Ureter (tissue), 1 donor: Measurements from ENCODE around the gene RAB5A. TPM values are rescaled to one million over a fixed set of nuclear protein-coding genes. Genes with fewer than 3 reads are reported as not detected.
"Not testable (repeated sequence)": the region's sequence is repeated elsewhere in the genome, so short reads cannot be mapped to it uniquely, and the experiment has no call there.

Experiments
- DNase-seq: peaks from one replicate; pipeline ENCODE4 v3.0.0-alpha.2; 2020; ENCODE audit warnings: low spot score
- total RNA-seq: library from RNA; stranded (reverse); gene quantifications from one replicate; pipeline ENCODE4 v1.2.4, GENCODE V29; 2023
- donor health status: DM: yes; HTN: yes; CAD: no.

Gene RAB5A
- total RNA-seq, 1 donor from 2014 or later, result 75.6 TPM

DNA sequence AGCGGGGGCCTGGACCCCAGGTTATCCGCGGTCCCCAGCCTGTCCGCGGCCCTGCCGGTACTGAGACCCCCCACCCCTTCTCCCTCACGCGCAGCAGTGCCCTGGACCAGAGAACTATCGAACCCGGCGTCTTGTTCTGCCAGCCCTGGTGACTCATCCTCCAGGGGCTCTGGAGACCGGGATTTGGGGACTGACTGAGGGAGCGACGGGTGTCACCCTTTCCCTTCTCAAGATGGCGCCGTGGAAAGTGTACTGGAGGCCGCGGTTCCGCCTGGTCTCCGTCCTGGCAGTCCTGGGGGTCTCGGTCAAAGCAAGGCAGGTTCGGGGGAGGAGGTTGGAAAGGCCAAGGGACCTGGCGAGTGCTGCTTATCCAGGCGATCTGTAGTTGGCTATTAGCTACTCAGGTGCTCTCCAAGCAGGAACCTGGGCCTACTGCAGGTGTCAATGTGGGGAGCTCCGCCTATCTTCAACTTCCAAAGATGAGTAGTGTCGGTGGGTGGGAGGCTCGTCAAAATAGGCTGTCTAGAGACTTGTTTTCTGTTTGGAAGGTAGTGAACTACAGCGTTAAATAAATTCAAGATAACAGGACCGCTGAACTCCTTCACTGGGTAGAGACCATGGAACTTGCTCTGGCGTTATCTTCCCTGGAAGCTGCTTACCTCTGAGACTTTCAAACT is 790 bp downstream of the RAB5A start:
- DNase-seq, result peak; percentile 59

DNA sequence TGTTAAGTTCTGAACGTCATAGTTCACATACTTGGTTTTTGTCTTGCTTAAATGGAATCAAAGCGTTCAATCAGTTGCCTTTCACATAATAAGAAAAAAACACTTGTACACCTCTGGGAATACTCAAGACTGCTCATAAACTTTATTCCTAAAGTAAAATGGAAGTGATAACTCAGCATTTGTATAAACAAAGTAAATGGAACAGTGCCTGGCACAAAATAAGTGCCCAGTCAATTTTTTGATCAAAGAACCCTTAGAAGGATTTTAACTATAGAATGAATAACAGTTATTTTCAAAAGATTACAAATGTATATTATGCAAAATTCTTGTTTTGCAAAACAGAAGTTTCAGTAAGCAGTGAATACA is 1.3 kb downstream of the RAB5A start:
- no peak for DNase-seq

GRCh38 chr3:19950316-19950715 is 3.4 kb downstream of the RAB5A start:
- DNase-seq, result no peak

DNA sequence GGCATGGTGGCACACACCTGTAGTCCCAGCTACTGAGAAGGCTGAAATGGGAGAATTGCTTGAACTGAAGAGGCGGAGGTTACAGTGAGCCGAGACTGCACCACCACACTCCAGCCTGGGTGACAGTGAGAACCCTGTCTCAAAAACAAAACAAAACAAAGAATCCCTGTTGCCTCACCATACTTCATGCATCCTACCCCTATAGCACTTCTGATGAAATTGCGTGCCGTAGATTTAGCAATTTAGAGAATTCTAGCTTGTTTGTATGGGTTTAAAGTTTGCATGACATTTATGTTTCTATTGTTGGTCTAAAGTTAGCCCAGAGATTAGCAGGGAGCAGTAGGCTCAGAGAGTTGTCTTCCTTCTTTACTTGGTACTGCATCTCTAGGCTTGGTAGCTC is 7.8 kb downstream of the RAB5A start:
- DNase-seq, result no peak

DNA sequence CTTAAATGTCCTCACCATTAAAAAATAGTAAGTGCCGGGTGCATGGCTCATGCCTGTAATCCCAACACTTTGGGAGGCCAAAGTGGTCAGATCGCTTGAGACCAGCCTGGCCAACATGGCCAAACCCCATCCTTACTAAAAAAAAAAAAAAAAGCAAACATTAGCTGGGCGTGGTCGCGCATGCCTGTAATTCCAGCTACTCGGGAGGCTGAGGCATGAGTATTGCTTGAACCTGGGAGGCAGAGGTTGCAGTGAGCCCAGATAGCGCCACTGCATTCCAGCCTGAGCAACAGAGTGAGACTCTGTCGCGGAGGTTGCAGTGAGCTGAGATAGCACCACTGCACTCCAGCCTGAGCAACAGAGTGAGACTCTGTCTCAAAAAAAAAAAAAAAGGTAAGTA is 10.5 kb downstream of the RAB5A start:
- not testable (repeated sequence) for DNase-seq

- DNase-seq, result no peak
Observed at GRCh38 chr3:19959505-19959904, 12.6 kb downstream of the RAB5A start.

GRCh38 chr3:19960696-19961095 is 13.8 kb downstream of the RAB5A start:
- DNase-seq, result no peak

DNA sequence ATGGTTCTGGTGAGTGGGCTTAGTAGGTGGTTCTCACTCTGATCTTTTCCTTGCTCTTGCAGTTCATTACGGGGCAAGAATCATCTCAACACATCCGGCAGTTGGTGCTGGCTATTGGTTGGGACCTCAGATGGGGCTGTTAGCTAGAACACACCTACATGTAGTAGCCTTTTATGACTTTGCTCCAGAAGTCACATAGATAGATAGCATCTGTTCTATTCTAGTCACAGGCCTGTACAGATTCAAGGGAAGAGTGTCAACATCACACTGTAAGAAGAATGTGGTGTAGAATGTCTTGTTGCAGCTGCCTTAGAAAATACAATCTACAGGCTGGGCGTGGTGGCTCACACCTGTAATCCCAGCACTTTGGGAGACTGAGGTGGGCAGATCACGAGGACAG is 15.1 kb downstream of the RAB5A start:
- DNase-seq, result no peak

GRCh38 chr3:19967208-19967607 is 20.3 kb downstream of the RAB5A start:
- no peak for DNase-seq

DNA sequence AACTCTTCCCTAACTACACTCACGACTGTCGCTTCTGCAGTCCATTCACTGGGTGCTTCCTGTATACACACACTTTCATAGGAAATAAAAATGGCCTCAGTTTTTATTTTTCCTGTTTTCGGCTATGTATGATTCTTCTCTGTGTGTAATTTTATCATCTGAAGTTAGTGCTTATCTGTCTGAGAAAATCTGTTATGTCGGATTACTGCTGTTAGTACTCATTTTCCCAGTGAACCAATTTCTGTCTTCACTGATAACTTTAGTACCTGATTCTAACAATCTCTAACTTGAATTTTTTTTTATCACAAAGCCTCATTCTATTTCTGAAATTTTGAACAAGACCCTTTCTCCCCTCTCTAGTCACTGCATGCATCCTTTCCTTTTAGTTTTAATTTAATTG is 20.9 kb downstream of the RAB5A start:
- DNase-seq, result no peak

DNA sequence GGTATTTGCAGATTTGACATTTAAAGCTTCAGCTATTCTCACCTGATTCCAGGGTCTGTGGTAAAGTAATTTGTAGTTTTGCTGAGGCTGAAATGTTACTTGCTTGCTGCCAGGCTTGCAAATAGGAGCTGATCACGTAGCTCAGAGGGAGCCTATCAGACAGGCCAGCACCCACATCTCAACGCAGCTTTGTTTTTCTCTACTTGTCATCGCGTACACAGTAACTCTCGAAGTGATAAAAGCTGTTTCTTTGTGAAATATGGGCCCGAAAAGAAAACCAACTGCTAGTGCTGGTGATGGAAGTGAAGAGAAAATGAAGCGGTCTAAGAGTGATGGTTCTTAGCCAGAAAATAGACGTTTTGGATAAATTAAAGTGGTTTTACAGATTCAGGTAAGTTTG is 23.4 kb downstream of the RAB5A start:
- DNase-seq, result no peak

DNA sequence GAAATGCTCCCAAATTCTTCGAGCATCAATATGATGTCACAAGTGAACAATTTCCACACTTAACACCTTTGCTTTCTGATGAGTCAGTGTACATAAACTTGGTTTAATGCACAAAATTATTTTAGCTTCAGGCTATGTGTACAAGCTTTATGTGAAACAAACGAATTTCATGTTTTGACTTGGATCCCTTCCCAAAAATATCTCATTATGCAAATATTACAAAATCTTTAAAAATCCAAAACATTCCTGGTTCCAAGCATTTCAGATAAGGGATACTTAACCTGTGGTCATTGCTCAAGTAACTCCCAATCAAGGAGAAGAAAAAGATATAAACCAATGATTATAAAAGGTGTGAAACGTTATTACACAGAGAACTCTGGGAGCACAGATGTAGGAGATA is 25.2 kb downstream of the RAB5A start:
- no peak for DNase-seq

- DNase-seq, result not testable (repeated sequence)
Observed at GRCh38 chr3:19988904-19989303, 42.0 kb downstream of the RAB5A start.

GRCh38 chr3:19994796-19995195 is 47.9 kb downstream of the RAB5A start:
- DNase-seq, result no peak

GRCh38 chr3:19997502-19997901 is 50.6 kb downstream of the RAB5A start:
- no peak for DNase-seq

DNA sequence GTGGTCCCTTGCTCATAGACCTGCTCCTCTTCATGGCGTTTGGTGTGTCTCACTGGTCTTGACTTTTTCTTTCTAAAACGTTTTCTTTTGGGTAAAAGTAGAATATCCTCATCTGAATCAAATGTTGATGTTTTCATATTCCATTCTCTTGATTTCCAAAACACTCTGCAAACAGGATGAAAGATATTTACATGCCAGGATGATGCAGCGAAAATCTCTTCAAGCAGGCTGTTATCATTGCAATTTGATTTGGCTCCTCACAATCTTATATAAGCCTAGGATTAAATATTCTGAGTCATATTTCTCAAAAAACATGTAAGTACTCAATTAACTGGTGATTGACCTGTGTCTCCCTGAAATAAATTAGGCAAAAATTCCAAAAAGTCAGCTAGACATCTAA is 55.0 kb downstream of the RAB5A start:
- no peak for DNase-seq

DNA sequence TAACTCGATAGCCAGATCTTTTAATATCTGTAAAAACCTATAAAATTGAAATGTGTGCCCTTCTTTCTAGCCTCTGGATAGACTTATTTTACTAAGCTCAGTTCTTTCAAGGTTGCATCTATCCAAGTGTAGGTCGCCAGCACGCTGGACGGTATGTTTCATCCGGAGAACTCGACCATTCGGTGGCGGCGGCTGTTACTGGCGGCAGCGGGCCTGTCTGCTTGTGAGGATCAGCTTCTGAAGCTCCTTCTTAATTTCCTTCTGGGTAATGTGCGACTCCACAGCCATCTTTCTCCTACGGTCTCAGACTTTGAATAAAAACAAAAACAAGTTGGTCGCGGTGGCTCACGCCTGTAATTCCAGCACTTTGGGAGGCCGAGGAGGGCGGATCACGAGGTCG is 61.1 kb downstream of the RAB5A start:
- DNase-seq, result no peak

- no peak for DNase-seq
Observed at GRCh38 chr3:20008646-20009045, 61.7 kb downstream of the RAB5A start.

- DNase-seq, result no peak
Observed at GRCh38 chr3:20012164-20012563, 65.3 kb downstream of the RAB5A start, which contains the start of gene PP2D1. Gene PP2D1 (minus strand): TSS chr3:20012264. CDS start chr3:20012072, 192 bp downstream.

GRCh38 chr3:20013396-20013795 is 66.5 kb downstream of the RAB5A start:
- DNase-seq, result no peak

- no peak for DNase-seq
Observed at GRCh38 chr3:20015525-20015924, 68.6 kb downstream of the RAB5A start.

- DNase-seq, result not testable (repeated sequence)
Observed at GRCh38 chr3:20016076-20016475, 69.2 kb downstream of the RAB5A start.

DNA sequence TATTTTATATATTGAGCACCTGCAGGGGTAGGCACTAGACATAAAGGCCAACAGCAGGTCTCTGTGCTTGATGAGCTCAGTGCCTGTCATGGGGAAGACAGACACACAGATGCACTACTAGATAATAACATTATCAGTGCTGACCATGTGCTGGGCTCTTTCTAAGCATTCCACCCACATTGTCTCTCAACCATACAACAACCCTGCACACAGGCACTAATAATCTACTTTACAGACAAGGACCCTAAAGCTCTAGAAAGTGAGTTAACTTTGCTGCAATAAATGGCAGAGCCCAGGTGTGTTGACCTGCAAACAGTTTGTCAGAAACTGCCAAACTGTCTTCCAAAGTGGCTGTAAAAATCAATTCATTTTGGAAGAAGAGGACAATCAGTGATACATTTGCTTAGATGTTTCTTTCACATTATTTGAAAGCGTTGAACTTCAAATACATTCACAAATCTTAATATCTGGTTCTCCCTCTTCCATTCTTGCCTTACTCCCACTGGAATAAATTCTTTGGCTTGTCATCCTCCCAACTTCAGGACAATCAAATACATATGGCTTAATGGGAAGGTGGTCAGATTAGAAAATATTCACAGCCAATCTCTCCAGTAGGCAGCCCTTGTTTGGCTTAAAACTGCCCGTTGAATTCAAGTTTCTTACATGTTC is 76.2 kb downstream of the RAB5A start:
- DNase-seq, result no peak
